GM21367 (cell line): ENCODE results near the gene KCNK1.

ENCODE experiments used
- ATAC-seq: cut with Tn5 transposase; IDR thresholded peaks from one replicate; pipeline ENCODE4 v1.9.1; 2021; ENCODE audit not compliant: unreplicated experiment

KCNK1 gene

DNA sequence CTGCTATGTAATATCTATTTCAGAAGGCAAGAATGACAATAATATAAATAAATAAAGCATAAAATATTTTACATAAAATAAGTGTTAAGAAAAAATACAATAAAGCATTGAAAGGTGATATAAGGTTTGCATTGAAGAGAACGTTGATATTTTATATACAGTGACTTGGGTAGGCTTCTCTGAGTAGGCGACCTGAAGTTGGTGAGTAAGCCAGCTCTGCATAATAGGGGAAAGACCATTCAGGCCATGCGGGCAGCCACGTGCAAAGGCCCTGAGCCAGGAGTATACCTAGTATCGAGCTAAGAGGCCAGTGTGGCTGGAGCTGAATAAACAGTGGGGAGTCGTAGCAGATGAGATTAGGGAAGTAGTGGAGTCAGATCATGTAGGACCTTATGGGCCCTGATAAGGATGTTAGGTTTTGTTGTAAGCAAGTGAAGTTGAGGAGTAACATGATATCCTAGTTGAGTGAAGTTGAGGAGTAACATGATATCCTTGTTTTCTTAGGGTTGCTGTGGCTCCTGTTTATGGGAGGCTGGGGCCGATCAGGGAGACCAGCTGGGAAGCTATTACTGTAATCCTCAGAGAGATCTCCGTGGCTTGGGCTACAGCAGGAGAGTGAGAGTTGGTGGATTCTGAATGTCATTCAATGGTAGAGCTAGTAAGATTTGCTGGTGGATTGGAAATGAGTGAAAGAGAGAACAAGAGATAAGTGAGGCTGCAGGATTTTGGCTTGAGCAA is 22.0 kb downstream of the KCNK1 start:
- ATAC-seq, result no peak

DNA sequence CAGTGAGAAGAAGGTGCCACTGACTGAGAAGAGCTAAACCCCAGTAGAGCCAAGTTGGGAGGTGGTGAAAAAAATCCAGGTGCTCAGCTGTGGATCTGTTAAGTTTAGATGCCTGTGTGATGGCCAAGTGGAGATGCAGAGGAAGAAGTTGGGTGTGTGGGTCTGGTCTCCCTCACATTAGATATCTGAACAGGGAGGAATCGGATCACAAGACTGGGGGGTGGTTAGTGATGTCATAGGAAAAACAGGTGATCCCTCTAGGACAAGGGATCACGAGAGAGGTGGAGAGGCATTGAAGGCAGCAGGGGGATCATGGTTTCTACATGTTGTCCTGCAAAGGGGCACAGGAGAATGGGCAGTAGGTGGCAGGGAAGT is 22.6 kb downstream of the KCNK1 start:
- ATAC-seq, result no peak

DNA sequence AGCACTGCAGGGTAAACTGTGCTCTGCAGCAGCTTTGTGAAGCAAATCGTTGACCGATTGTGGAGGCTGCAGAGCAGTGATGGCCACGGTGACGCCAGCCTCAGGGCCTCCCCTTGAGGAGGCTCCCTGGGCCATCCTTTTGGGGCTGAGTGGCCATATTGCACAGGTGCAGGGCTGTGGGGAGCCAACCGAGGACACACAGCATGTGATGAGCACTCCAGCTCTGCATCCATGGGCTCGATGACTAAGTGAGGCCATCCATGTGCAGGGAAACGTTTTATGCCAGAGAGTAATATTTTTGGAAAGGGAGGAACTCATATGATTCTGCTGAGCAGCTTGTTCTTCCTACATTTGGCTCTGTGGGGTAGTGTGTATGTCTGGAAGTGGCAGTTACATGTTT is 24.6 kb downstream of the KCNK1 start:
- ATAC-seq, result no peak

DNA sequence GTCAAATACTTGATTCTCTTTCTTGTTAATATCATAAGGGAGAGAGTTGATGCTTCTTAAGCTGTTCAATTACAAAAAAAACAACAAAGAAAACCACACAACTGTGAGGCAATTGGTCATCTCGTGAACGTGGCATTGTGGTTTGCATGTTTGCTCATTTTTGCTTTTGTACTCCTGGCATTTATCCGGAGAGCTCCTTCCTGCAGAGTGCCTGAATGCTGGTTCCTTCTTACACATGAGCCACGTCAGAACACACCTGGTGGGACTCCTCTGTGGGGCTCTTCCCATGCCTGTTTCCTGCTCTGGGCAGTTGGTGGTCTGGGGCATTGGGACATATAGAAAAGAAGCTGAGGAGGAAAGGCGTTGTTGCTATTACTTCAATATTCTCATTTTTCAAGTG is 25.7 kb downstream of the KCNK1 start:
- no peak for ATAC-seq

DNA sequence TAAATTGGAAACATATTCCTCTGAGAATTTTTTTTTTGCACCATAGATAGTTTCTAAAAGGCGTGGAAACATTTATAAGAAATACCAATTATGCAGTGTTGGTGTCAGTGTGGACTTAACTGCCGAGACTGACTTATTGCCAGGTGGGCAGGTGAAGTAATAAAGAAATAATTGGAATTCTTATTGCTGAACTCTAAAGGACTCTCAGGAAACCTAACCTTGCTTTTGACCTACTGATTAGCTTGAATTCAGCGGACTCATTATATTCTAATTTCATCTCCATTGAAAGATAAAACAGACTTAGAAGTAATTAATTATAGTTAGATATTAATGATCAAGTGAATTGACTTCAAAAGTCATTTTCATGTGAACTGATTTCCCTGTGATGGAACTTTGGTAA is 26.3 kb downstream of the KCNK1 start:
- no peak for ATAC-seq

DNA sequence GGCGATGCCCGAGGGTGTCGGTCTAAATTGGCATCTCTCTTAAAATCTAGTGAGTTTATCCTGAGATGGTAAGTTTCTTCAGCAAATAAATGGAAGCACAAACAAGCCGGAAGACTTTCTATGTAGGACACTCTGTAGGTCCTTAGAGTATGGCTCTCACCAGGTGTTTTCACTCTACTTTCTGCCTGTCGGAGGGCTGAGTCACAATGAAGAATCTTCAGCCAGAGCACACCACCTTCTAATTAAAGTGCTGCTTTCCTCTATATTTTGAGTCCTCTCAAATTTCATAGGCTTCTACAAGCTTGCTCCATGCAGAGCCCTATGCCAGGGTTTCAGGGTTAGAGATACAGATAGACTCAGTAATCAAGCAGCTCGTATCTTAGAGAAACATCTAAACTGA is 27.1 kb downstream of the KCNK1 start:
- no peak for ATAC-seq

DNA sequence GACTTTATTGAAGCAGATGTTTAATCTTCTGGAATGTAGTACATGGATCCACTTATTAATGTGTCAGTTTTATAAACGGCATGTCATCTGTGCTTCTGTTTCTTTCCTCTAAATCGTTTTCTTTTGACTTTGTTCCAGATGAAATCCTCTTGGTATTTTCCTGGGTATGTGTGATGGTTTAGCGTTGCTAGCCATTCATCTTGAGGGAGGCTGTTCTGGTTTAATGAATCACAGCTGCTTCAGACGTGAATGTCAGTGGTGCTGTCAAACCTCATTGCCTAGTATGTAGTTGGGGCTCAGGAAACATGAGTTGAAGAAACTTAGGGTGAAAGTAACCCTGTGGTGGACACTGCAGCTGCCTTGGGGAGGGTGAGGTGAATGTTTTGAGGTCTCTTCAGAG is 33.2 kb downstream of the KCNK1 start:
- no peak for ATAC-seq

DNA sequence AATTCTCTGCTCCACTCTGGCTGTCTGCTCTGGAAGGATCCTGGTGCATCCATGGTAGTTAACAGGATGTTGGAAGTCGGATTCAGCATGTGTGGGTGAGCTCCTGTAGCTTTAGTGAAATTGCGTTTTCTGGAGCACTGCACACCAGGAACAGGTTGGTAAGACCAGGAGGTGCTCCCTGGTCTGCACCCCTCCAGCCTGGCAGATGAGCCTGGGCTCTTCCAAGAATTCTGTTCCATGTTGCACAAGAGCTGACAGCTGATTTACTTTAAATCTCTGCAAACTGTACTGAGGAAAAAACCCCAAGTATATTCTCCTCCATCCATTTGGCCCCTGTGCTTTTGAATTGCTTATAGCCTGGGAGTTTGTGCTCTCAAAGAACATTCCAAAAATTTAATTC is 33.7 kb downstream of the KCNK1 start:
- no peak for ATAC-seq

DNA sequence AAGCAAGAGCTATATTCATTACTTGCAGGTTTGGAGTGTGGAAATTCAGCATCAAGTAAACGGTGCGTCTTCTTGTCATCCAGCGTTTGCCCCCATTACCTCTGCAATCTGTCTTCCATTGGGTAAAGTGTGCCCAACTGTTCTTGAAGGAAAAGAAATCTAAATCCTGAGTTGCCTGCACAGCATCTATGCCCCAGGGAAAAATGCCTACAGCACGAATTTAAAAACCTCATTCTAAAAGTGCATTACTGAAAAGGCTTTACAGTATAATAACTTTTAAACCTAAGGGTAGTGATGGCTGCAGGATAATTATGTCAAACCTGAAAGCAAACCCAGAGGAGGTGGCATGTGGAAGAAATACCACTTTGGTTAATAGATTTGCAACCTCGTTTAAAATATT is 37.2 kb downstream of the KCNK1 start:
- no peak for ATAC-seq

DNA sequence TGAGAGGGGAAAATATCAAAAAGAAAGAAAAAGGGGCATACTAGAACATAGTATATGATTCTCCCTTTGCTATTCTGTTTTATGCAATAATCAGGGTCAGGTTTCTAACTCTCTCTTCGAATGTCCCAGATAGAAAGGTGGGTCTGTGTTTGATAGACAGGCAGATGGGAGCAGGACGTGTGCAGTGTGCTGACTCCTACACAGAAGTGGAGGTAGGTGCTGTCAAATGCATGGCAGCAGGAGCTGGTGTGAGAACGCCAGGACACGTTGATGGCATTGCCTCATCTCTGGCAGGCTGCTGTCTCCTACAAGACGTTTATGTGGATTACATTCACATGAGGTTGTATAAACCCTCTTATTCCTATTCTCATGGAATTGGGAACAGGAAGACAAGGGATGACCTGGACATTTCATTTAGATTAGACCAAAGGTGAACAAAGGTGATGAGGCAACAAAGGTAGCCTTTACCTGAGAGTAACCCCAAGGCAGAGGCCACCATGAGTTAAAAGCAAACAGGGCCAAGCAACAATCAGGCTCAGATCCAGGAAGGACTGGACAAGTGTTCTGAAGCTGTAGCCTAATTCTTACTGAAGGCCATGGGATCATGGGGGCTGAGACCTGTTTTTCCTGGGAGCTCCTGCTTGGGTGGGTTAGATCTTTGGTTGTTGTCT is 37.8 kb downstream of the KCNK1 start:
- ATAC-seq, result no peak

DNA sequence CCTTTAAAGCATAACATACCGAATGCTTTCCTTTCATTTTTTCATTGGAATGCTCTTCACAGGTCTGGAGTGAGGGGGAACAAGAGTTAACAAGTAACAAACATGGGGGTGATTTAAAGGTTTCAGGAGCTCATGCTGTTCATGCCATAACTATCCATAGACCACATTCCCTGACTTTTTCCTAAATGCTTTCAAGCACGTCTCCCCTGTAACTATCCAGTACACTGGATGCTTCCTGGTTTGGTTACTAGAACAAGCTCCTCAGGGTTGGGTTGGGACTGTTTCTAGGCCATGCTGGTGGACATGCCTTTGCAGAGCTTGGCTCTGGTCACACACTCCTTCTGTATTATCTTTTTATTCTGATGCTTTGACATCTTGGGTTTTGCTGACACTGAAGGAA is 38.6 kb downstream of the KCNK1 start:
- no peak for ATAC-seq

DNA sequence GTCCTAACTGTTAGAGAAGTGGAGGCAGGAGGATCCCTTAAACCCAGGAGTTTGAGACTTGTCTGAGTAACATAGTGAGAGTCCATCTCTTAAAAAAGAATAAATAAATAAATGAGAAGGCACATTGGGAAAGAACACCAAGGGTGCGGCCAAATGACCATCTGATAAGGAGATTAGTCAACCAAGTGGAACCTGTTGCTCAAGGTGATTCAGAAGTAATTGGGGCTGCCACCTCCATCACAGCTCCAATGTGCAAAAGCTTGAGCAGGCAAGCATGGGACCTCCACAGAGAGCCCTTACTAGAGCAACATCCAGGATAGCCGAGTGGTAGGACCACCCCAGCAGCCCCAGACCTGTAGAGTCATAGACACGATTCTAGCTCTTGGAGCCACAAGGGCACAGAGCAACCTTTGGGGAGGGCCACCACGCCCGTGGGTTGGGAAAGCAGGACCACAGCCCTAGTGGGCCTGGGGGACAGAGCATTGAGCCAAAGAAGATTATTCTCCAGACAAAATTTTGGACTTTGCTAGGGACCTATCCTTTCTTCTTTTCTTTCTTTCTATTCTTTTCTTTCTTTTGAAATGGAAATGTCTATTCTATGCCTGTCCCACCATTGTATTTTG is 40.9 kb downstream of the KCNK1 start:
- no peak for ATAC-seq

DNA sequence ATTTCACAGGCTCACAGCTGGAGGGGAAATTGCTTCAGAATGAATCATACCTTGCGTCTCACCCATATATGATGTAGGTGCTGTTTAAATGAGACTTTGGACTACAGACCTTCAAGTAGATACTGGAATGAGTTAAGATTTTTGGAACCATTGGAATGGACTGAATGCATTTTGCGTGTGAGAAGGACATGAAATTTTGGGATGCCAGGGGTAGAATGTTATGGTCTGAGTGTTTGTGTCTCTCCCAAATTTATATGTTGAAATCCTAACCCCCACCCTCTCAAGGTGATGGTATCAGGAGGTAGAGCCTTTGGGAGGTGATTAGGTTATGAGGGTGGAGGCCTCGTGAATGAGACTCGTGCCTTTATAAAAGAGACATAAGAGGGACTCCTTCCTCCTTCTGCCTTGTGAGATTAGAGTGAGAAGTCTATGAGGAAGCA is 41.4 kb downstream of the KCNK1 start:
- ATAC-seq, result no peak

DNA sequence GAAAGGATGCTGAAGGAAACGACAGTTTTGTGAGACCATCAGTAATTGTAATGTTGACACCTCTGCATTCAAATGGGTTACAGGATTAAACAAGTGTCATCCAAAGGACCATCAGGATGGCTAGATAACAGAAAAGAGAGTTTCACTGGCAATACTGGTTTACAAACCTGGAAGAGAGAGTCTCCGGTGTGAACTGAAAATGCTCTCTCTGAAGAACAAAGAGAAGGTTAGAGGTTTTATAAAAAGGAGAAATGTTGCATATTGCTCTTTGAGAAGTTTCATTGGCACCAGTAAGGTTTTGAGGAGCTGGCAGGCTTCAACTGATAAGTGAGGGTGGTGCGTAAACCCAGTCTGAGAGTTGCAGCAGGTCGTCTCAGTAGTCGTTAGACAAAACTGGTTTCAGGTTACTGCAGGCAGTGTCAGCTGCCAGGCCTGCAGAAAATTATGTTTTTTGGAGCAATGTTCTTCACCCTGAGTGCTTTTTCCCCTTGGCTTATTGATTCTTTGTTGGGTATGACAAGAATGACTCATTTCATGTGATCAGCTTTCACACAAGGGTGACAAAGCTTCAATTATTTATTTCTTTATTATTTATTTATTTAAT is 42.2 kb downstream of the KCNK1 start:
- ATAC-seq, result no peak

DNA sequence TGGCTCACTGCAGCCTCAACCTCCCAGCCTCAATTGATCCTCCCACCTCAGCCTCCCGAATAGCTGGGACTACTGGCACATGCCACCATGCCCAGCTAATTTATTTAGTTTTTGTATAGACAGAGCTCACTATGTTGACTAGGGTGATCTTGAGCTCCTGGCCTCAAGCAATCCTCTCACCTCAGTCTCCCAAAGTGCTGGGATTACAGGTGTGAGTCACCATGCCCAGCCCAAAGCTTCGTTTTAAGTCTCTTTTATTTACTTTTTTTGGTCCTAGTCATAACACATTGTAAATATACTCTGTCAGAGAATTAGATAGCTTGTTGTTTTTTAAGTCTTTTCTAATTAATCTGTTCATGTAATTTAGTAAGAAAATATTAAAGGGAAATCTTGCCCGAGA is 42.8 kb downstream of the KCNK1 start:
- no peak for ATAC-seq

DNA sequence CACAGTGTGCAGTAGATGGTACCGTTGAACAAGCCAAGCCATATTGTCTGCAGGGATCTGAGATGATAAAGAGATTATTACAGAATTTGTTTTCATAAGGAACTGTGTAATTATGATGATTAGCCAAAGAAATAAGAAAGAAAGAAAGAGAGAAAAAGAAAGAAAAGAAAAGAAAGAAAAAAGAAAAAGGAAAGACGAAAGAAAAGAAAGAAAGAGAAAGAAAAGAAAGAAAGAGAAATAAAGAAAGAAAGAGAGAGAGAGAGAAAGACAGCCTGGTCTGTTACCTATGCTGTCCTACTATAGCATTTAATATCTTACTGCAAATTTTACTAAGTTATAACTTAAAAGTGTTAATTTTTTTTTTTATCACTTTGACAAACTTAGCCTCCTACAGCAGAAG is 43.6 kb downstream of the KCNK1 start:
- ATAC-seq, result no peak

DNA sequence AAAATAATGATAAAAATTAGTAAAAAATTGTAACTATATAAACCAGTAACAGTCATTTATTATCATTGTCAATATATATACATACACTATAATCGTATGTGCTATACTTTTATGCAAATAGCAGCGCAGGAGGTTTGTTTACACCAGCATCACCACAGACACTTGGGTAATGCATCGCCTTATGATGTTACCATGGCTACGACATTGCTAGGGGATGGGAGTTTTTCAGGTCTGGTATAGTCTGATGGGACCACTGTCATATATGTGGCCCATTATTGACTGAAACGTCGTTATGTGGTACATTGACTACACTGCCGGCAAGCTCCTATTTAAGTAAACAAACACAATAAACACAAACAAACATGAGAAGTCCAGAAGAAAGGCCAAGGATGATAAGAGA is 45.6 kb downstream of the KCNK1 start:
- no peak for ATAC-seq

DNA sequence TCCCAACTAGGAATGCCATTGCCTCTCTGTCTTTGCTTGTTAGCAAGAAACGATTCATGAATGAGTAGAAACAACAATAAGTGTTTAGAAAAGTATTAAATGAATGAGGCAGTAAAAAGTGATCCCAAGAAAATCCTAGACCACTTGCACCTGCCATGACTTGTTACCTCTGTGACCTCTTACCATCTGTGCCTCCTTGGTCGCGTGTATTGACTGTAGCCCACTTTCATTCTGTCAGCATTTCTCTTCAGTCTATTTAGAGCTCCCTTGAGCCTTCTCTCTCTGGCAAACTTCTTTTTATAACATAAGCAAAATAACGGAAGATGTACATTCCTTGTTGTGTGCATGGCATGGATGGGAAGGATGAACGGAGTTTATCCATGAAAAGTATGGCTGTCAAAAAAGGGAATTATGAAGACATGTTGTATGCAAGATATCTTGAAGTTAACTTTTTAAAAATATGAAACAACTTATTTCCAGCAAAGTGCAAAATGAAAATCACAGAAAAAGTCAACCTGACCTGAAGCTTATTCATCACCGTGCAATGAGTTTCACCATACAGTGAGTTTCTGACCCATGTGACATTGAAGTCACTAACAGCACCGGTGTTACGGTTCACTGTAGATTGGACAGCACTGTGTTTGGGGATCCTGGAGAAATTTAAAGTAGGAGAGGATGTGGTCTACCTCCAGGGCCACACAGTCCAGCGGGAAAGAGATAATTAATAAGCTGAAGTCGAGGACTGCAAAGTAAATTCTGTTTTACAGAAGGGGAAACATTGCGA is 47.7 kb downstream of the KCNK1 start:
- no peak for ATAC-seq

DNA sequence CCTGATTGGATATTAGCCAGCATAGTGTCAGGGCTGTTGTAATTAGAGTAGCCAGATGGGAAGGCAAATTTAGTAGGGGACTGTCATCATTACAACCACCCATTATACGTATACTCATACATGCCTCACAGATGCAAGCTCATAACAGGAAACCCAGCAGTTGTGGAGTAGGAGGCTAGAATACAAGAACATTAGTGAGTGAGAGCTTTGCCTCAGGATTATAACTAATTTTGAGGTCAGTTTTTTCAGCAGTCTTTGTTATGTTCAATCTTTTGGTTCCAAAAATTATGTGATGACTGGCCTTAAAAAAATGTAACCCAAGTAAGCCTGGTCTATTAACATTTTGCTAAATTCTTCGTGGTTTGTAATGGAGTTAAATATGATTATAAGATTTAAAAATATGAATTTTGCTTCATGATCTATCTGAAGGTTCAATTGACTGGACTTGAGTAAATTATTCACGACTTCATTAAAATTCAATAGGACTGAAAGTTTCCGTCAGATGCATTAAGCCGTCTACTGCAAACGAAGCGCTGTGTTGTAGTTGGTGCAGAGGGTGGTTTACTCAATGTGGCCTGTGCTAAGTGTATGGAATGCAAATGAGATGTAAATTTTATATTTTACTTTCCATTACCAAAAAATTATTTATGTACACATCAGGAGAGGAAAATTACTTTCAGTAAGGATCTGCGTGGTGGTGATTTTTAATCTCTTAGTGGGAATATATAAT is 48.8 kb downstream of the KCNK1 start:
- no peak for ATAC-seq

DNA sequence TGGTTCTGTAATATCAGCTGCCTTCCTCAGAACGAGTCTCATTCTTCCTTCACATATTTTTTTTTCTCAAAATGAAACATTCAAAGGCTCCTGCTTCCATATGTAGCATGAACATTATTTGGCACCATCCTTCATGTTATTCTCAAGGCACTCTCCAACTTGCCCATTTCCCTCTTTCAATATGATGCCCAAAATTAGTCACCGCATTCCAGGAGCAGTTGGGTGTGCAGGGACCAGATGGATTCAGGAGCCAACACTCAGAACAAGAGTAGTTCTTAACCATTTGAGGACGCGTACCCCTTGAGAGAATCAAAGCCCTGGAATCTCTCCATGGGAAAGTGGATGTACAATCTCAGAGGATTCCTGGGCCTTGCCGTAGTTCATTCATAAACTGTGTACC is 50.3 kb downstream of the KCNK1 start:
- ATAC-seq, result no peak
